ENCODE results near the gene RASL11A.

The RASL11A gene

GRCh38 chr13:27236478-27236877, 34.2 kb upstream of the RASL11A start:
- Histone ChIP-seq H3K9me2 (replicated peaks; ENCODE audit: low read depth, low read length) (no peaks in the 10 kb centered on the region), H4K20me1 (ENCODE audit: insufficient read depth, low read length, poor library complexity, severe bottlenecking) (no peaks in the 10 kb centered on the region), H3K4me2 (ENCODE audit: low read depth, low read length, poor library complexity, severe bottlenecking) (no peak overlapping the region), H3F3A (ENCODE audit: low read depth) (no peaks in the 10 kb centered on the region), H3K9ac (ENCODE audit: low read depth, low read length, poor library complexity, severe bottlenecking) (no peak overlapping the region), H3K4me3 (ENCODE audit: low read length, poor library complexity, severe bottlenecking) (no peak overlapping the region), H3K27me3 (ENCODE audit: insufficient read depth, low read length, poor library complexity, severe bottlenecking) (no peaks in the 10 kb centered on the region), H3K79me2 (ENCODE audit: insufficient read depth, low read length) (no peaks in the 10 kb centered on the region), H2AFZ (ENCODE audit: low read length) (no peak overlapping the region), H3K9me3 (ENCODE audit: insufficient read depth, low read depth, low read length) (no peaks in the 10 kb centered on the region), H3K4me1 (ENCODE audit: insufficient read depth, low read length, poor library complexity, severe bottlenecking) (no peaks in the 10 kb centered on the region), H3K36me3 (ENCODE audit: insufficient read depth, low read length) (no peaks in the 10 kb centered on the region)
- no peak for TF ChIP-seq CTCF (conservative IDR thresholded peaks at IDR 0.05; ENCODE audit: low read length)
- no peak for TF ChIP-seq EZH2phosphoT487 (IDR thresholded peaks at IDR 0.05; ENCODE audit: borderline replicate concordance)

- Histone ChIP-seq H3K4me1 (ENCODE audit: insufficient read depth, low read length, poor library complexity, severe bottlenecking) (no peaks in the 10 kb centered on the region), H3K4me2 (ENCODE audit: low read depth, low read length, poor library complexity, severe bottlenecking) (no peak overlapping the region), H3K36me3 (ENCODE audit: insufficient read depth, low read length) (no peaks in the 10 kb centered on the region), H3K79me2 (ENCODE audit: insufficient read depth, low read length) (no peaks in the 10 kb centered on the region), H3K4me3 (ENCODE audit: low read length, poor library complexity, severe bottlenecking) (no peak overlapping the region), H3F3A (ENCODE audit: low read depth) (no peaks in the 10 kb centered on the region), H3K9me2 (replicated peaks; ENCODE audit: low read depth, low read length) (no peaks in the 10 kb centered on the region), H4K20me1 (ENCODE audit: insufficient read depth, low read length, poor library complexity, severe bottlenecking) (no peaks in the 10 kb centered on the region), H3K9me3 (ENCODE audit: insufficient read depth, low read depth, low read length) (no peaks in the 10 kb centered on the region), H2AFZ (ENCODE audit: low read length) (no peak overlapping the region), H3K27me3 (ENCODE audit: insufficient read depth, low read length, poor library complexity, severe bottlenecking) (no peaks in the 10 kb centered on the region), H3K9ac (ENCODE audit: low read depth, low read length, poor library complexity, severe bottlenecking) (no peak overlapping the region)
- TF ChIP-seq CTCF (conservative IDR thresholded peaks at IDR 0.05; ENCODE audit: low read length) (no peak), EZH2phosphoT487 (IDR thresholded peaks at IDR 0.05; ENCODE audit: borderline replicate concordance) (no peak)
These were observed 27.9 kb upstream of the RASL11A start for GRCh38 chr13:27242702-27243101.

DNA sequence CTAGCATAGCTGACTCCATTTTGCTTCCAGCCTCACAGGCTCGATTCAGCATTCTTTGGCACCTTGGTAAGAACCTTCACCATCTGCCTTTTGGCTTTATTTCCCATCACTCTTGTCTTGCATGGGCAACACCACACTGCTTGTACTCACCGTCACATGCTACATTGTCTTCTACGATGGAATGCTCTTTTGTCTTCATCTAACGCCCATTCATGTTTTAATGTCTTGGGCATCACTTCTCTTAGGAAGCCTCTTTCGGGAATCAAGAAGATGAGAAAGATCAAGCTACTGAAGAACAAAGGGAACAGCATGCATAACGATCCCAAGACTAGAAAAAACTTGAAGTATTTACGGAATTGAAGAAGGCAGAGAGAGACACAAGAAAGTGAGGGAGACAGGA, 25.0 kb upstream of the RASL11A start:
- Histone ChIP-seq H3K4me3 (ENCODE audit: low read length, poor library complexity, severe bottlenecking) (no peak overlapping the region), H2AFZ (ENCODE audit: low read length) (no peak overlapping the region), H3K4me1 (ENCODE audit: insufficient read depth, low read length, poor library complexity, severe bottlenecking) (peaks cover 6% of the 10 kb centered on the region), H4K20me1 (ENCODE audit: insufficient read depth, low read length, poor library complexity, severe bottlenecking) (no peaks in the 10 kb centered on the region), H3K9me3 (ENCODE audit: insufficient read depth, low read depth, low read length) (no peaks in the 10 kb centered on the region), H3K27me3 (ENCODE audit: insufficient read depth, low read length, poor library complexity, severe bottlenecking) (no peaks in the 10 kb centered on the region), H3K36me3 (ENCODE audit: insufficient read depth, low read length) (no peaks in the 10 kb centered on the region), H3K9ac (ENCODE audit: low read depth, low read length, poor library complexity, severe bottlenecking) (no peak overlapping the region), H3K4me2 (ENCODE audit: low read depth, low read length, poor library complexity, severe bottlenecking) (no peak overlapping the region), H3K79me2 (ENCODE audit: insufficient read depth, low read length) (peaks cover 11% of the 10 kb centered on the region), H3K9me2 (replicated peaks; ENCODE audit: low read depth, low read length) (no peaks in the 10 kb centered on the region), H3F3A (ENCODE audit: low read depth) (no peaks in the 10 kb centered on the region)
- TF ChIP-seq CTCF (conservative IDR thresholded peaks at IDR 0.05; ENCODE audit: low read length) (no peak), EZH2phosphoT487 (IDR thresholded peaks at IDR 0.05; ENCODE audit: borderline replicate concordance) (no peak)
